Measurements from ENCODE around the gene NKAIN4. TPM values are rescaled to one million over a fixed set of nuclear protein-coding genes. Genes with fewer than 3 reads are reported as not detected.

The NKAIN4 gene
- total RNA-seq, 1 donor from 2014 or later = 44.0 TPM

DNA sequence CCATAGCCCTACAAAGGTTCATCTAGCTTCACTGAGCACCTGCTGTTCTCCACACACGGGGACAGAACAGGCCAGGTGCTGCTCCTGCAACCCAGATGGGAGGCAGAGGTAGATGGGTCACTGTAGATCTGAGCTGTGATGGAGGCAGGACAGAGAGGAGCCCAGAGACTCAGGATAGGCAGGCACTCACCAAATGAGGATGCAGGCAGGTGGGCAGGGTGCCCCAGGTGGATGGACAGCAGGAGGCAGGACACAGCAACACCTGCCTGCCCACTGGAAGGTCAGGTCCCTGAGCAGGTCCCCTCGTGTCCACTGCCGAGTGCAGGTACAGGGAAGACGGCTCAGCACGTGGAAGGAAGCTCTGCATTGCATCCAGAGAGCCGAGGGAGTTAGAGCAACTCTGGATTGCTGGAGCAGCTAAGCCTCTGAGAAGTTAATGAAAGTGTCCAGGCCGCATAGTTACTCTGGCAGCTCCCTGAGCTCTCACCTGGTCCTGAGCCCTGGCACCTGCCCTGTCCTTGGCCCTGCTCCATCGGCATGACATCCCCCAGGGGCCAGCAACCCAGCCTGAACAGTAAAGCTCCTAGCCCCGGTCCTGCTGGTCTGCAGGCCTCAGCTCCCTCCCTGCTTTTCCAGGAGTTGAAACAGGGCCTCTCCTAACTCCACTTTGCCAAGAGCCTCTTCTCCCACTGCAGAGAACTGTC lies 33.4 kb downstream of the NKAIN4 start:
- H3K9me3 Mint-ChIP-seq = no peaks in the 10 kb centered on the region
- peaks cover 17% of the 10 kb centered on the region for H3K27me3 Mint-ChIP-seq (ENCODE audit: low read depth)

DNA sequence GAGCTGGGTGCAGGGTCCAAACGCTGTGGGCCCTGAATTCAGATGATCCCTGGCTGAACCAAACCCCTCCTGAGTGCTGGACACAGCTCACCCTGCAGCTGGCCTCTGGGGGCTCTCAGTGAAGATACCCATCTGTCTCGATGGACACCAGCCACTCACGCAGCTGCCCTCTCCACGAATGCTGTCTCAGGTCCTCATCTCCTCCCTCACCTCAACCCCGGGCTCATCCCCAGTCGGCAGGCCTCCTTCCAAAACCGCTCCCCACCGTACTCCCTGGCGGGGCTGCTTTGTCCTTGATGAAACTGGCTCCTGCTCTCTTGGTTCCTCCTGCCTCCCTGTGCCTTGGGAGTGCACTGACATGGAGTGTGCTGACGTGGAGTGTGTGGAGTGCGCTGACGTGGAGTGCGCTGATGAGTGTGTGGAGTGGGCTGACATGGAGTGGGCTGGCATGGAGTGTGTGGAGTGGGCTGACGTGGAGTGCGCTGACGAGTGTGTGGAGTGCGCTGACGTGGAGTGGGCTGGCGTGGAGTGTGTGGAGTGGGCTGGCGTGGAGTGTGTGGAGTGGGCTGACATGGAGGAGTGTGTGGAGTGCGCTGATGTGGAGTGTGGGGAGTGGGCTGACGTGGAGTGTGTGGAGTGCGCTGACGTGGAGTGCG lies 34.3 kb downstream of the NKAIN4 start:
- TF ChIP-seq, protein P1, sequence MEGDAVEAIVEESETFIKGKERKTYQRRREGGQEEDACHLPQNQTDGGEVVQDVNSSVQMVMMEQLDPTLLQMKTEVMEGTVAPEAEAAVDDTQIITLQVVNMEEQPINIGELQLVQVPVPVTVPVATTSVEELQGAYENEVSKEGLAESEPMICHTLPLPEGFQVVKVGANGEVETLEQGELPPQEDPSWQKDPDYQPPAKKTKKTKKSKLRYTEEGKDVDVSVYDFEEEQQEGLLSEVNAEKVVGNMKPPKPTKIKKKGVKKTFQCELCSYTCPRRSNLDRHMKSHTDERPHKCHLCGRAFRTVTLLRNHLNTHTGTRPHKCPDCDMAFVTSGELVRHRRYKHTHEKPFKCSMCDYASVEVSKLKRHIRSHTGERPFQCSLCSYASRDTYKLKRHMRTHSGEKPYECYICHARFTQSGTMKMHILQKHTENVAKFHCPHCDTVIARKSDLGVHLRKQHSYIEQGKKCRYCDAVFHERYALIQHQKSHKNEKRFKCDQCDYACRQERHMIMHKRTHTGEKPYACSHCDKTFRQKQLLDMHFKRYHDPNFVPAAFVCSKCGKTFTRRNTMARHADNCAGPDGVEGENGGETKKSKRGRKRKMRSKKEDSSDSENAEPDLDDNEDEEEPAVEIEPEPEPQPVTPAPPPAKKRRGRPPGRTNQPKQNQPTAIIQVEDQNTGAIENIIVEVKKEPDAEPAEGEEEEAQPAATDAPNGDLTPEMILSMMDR (conservative IDR thresholded peaks at IDR 0.05) = no peak
- Mint-ChIP-seq H3K4me1 (peaks cover 20% of the 10 kb centered on the region), H3K36me3 (ENCODE audit: low read depth) (no peaks in the 10 kb centered on the region), H3K27me3 (ENCODE audit: low read depth) (peaks cover 17% of the 10 kb centered on the region), H3K9me3 (no peaks in the 10 kb centered on the region), H3K4me3 (peak overlapping the region; percentile 36), H3K27ac (ENCODE audit: unreplicated experiment) (no peak overlapping the region)
- DNase-seq (ENCODE audit: low read depth, low spot score) = no peak

More for the DNA sequence above, 33.4 kb downstream of the NKAIN4 start:
- H3K27ac Mint-ChIP-seq (ENCODE audit: unreplicated experiment) = no peak overlapping the region
- H3K36me3 Mint-ChIP-seq (ENCODE audit: low read depth) = no peaks in the 10 kb centered on the region
- H3K4me3 Mint-ChIP-seq = no peak overlapping the region
- DNase-seq (ENCODE audit: low read depth, low spot score) = no peak
- TF ChIP-seq, protein P1 (conservative IDR thresholded peaks at IDR 0.05) = no peak
- peaks cover 16% of the 10 kb centered on the region for H3K4me1 Mint-ChIP-seq

DNA sequence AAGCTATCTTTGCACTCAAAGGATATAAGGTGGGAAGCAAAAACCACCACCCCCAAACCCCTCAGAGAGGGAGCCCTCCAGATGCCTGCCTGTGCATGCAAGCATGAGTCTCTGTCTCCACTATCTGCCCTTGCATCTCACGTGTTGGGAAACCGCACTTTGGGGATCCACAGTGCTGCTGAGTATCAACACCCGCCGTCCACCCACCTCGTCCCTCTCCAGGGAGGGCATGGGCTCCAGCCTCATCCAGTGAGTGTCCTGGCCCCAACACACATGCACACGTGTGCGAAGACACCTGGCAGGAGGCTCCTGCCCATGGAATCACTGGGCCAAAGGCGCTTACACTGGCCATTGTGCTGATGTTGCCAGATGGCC lies 34.8 kb downstream of the NKAIN4 start:
- Mint-ChIP-seq H3K27me3 (ENCODE audit: low read depth) (peaks cover 17% of the 10 kb centered on the region), H3K4me1 (peaks cover 25% of the 10 kb centered on the region), H3K36me3 (ENCODE audit: low read depth) (peaks cover 2% of the 10 kb centered on the region), H3K27ac (ENCODE audit: unreplicated experiment) (no peak overlapping the region), H3K9me3 (no peaks in the 10 kb centered on the region), H3K4me3 (no peak overlapping the region)
- no peak for DNase-seq (ENCODE audit: low read depth, low spot score)
- TF ChIP-seq, protein P1 (conservative IDR thresholded peaks at IDR 0.05) = no peak

DNA sequence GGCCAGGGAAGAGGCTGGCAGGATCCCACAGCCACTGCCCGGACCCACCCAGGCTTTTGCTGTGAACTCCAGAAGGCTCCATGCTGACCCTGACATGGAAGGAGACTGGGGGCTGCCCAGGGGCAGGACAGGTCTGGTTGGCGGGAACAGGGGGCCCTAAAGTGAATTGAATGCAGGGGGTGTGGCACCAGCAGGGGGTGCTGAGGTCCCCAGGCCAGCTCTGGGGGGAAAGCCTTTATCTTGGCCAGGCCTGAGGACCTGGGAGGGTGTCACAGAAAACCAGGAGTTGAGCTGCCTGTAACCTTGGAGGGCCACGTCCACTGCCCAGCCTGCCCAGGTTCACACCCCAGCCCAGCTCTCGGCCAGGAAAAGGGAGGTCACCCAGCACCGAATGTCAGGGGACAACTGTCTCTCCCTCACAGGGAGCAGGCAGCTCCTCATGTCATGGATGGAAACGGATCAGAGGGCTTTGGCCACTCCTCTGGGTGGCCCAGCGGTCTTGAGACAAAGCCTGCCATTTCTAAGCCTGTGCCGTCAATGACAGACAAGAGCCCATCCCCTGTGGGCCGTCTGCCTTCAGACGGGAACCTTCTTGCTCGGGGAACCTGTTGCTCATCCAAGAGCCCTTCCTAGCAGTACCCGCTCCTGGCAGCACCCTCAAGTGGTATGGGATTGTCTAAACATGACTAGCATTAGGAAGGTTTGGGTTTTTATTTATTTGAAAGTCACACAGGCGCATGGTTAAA lies 35.4 kb downstream of the NKAIN4 start:
- Mint-ChIP-seq H3K9me3 (no peaks in the 10 kb centered on the region), H3K4me1 (peaks cover 26% of the 10 kb centered on the region), H3K27ac (ENCODE audit: unreplicated experiment) (no peak overlapping the region), H3K27me3 (ENCODE audit: low read depth) (peaks cover 17% of the 10 kb centered on the region), H3K36me3 (ENCODE audit: low read depth) (peaks cover 5% of the 10 kb centered on the region), H3K4me3 (no peak overlapping the region)
- TF ChIP-seq, protein P1 (conservative IDR thresholded peaks at IDR 0.05) = no peak
- no peak for DNase-seq (ENCODE audit: low read depth, low spot score)

DNA sequence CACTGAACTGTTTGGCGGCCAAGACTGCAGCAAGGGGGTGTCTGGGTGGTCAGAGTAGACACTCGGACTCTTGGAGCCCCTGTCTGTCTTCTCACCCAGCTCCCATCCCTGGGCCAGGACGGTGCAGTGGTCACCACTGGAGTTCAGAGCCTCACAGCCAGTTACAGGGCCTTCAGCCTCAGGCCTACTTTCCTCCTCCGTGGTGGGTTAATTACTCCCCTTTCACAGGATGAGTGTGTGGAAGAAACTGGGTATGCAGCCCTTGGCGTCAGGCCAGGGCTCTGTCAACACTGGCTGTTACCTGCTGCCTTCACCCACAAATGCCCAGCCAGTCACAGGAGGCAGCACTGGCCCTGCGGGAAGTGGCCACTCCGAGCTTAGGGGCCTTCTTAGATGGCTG lies 36.6 kb downstream of the NKAIN4 start:
- Mint-ChIP-seq H3K27ac (ENCODE audit: unreplicated experiment) (no peak overlapping the region), H3K36me3 (ENCODE audit: low read depth) (peaks cover 7% of the 10 kb centered on the region), H3K4me3 (no peak overlapping the region), H3K9me3 (no peaks in the 10 kb centered on the region), H3K27me3 (ENCODE audit: low read depth) (peaks cover 15% of the 10 kb centered on the region), H3K4me1 (peaks cover 31% of the 10 kb centered on the region)
- TF ChIP-seq, protein P1 (conservative IDR thresholded peaks at IDR 0.05) = no peak
- no peak for DNase-seq (ENCODE audit: low read depth, low spot score)

All from neural crest cell (in vitro differentiated cells).